GM20431 (cell line): ENCODE measurements around the gene CCDC146.
"Not testable (repeated sequence)": the region's sequence is repeated elsewhere in the genome, so short reads cannot be mapped to it uniquely, and the experiment has no call there.

Experiments used
- in situ Hi-C: fragments of 300-500 bp; cut with MseI, MboI; formaldehyde crosslinking; loops from one replicate; pipeline ENCODE4 v1.15.0; 2020; ENCODE audit warnings: low sequenced_read_pairs; ENCODE audit not compliant: unreplicated experiment

CCDC146 gene

GRCh38 chr7:77242554-77242953, 120.1 kb downstream of the CCDC146 start:
- in situ Hi-C loops = no loop called here

- in situ Hi-C loops = no loop called here
These were observed 122.0 kb downstream of the CCDC146 start for GRCh38 chr7:77244222-77244934.

DNA sequence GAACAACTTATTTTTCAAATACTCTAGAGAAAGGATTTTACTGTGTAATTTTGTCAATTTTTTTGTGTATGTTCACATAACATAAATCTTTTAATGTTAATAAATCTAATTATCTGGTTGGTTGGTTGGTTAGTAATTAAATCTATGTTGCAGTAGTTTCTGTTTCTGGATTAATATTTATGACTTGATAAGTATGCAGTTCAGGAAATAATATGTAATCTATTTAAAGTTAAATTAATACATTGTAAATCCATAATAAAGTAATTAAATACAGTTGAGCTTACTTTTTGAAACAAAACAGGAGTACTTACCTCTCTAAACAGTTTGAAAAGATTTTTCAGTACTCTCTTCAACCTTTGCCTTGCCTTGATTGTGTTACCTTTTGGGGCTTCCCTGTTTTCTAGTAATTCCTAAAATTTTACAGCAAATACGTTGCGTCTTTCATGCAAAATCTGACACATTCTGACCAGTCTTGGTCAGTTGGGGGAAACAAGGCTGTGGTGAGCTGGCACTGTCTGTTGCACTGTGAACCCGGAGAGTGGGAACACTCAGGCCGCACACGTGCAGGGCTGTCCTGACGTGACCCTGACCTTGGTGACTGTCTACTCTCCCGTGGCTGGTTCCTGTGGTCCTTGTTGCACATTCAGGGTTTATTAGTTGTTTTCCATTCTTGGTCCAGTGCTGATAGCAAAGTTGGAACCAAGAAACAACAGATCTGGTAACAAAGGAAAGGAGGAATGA, 122.8 kb downstream of the CCDC146 start:
- in situ Hi-C loops = no loop called here

DNA sequence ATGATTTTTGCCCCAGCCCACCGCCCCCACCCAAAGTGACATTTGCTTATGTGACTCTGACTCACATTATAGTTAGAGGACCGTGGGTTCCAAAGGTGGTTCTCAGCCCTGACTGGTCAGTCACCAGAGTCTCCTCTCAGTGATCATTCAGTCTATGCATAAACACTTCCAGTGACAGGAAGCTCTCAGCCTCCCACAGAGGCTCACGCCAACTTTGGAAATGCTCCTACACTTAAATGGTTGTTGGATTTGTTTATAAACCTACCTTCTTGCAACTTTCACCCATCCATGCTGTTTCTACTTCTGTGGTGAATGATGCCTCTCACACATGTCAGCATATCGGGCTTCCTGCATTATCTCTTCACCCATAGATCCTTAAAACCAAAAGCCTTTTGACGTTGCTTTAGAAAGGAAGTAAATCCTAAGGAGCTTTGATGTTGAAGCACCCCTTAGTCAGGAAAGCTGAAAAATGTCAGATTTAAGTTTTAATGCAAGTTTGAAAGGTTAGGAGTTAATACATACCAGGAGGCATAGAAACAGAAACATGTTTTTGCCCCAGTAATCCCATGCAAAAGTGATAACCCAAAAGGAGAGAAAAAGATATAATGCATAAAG, 123.7 kb downstream of the CCDC146 start:
- in situ Hi-C loops = no loop called here

DNA sequence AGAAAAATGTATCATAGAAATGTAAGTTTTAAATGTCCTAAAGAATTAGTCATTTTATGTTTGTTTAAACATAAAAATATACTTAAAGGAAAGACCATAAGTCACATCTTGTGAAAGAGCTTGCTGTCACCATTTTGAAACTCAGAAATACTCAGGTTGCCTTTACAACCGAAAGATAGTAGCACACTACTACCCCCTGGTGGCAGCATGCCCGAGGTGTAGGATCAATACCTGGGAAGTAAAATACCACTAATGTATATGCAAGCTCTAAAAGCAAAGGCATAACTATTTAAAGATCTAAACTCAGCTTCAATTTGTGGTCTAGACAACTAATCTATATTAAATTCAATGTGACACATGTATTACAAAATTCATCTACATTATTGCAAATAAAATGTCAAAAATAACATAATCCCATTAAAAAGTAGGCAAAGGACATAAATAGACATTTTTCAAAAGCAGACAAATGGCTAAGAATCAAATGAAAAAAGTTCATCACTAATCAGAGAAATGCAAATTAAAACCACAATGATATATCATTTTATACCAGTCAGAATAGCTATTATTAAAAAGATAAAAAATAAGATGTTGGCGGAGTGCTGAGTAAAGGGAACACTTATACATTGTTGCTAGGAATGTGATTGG, 124.9 kb downstream of the CCDC146 start:
- in situ Hi-C loops = no loop called here

- in situ Hi-C loops = no loop called here
These were observed 125.7 kb downstream of the CCDC146 start for GRCh38 chr7:77248154-77248553.

- in situ Hi-C loops = loop anchor here (10.0 kb wide), 1 partner anchor 128 kb away; the partner anchor contains the start of gene CCDC146
These were observed 130.1 kb downstream of the CCDC146 start for GRCh38 chr7:77252506-77252905.

DNA sequence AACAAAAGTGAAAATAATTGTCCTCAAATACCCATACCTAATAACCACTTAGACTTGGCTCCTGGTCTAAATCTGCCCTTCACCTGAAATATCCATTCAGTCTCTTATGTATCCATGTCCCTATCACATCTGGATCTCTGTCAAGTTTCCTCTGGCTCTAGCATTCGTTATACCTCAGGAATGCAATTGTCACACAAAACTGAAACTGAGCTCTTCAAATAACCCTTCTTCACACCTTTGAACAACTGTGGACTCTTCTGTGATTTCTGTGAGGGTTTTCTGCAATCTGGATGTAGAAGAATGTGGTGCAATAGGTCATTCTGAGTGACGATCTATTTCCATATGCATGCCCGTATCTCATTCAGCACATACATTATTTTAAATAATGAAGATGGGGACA, 130.7 kb downstream of the CCDC146 start:
- in situ Hi-C loops = loop anchor here (10.0 kb wide), 1 partner anchor 128 kb away; the partner anchor contains the start of gene CCDC146

DNA sequence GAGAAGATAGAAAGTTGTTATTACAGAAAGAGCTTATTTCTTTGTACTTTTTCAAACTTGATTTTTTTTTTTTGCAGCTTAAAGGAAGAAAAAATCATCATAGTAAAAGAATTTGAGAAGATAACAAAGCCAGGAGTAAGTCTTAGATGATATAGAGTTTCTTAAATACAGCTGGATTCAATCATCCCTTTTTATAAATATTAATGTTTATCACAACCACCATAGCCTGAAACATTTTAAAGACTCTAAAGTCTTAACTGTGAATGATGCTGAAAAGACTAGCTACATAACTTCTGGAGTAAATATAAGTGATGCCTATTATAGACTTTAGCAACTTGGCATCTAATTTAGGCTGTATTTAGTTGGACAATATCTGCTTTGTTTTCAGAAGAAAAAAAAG, 132.0 kb downstream of the CCDC146 start:
- in situ Hi-C loops = loop anchor here (10.0 kb wide), 1 partner anchor 130 kb away; the partner anchor contains the start of gene CCDC146

DNA sequence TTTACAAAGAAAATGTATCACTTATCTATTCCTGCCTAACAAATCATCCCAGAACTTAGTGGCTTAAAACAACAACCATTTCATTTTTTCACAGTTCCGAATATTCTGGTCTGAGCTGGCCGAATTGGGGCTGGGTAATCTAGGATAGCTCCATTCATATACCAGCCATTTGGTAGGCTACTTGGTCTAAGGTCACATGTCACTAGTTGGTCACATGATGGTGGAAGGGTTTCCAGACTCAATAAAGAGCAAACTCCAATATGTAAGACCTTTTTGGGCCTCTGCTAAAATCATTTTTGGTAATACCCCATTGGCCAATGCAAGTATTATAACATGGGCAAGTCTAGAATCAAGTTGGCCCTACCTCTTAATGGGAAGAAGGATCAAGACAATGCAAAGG, 132.5 kb downstream of the CCDC146 start:
- in situ Hi-C loops = loop anchor here (10.0 kb wide), 1 partner anchor 130 kb away; the partner anchor contains the start of gene CCDC146

DNA sequence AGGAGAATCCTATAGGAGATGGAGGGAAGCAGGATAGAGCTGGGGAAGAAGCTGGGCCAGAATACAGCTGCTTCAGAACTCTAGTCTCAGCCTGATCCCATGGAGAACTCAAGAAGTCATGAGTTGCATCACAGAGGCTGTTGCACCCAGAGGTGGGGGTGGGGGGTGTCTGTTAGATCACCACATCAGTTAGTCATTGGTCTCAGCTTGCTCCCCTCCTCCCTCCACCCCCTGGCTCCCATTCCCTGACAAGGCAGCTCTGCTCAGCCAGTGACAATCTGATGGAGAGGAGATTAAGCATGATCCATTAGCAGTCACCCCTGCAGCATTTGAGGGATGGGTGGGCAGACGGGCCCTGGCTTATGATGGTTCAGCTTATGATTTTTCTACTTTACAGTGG, 135.6 kb downstream of the CCDC146 start:
- in situ Hi-C loops = loop anchor here (10.0 kb wide), 1 partner anchor 133 kb away; the partner anchor contains the start of gene CCDC146

- in situ Hi-C loops = loop anchor here (10.0 kb wide), 1 partner anchor 134 kb away; the partner anchor contains the start of gene CCDC146
These were observed 136.2 kb downstream of the CCDC146 start for GRCh38 chr7:77258593-77258992.

GRCh38 chr7:77262316-77262715, 139.9 kb downstream of the CCDC146 start:
- in situ Hi-C loops = no loop called here

DNA sequence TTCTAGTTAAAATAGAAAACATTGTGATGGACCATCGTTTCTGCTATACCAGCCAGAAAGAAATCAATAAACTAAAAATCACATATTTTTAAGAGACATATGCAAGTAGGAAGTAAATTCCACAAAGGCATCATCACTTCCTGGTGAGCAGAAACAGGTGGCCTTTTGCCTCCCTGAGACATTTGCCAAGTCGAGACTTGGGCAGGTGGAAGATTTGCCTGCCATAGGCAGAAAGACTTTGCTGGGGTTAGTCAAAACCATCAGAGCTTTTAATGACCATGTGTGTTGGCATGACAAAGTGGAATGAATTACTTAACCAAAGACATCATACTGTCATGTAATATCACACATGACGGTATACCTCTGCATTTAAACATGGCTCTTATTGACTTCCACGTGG, 143.3 kb downstream of the CCDC146 start:
- in situ Hi-C loops = no loop called here

DNA sequence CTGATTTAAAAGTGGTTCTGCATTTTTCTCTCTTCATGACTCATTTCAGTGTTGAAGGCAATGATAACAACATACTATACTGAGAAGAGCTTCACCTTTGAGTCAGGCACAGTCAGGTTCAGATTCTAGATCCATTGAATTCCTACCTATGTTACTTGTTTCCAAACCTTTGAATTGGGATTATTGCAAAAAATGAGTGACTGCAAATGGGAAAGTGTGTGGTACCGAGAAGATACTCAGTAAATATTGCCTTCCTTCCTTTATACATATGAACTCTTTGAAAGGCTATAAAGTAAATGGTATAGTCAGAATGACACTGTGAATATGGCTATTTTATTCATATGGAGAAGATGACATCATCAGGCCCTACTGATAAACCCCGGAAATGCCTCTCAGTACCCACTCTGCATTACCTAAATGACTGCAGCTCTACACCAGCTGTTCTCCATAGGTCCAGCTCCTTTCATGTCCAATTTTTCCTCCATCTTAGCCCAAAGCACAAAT, 143.9 kb downstream of the CCDC146 start:
- in situ Hi-C loops = no loop called here

DNA sequence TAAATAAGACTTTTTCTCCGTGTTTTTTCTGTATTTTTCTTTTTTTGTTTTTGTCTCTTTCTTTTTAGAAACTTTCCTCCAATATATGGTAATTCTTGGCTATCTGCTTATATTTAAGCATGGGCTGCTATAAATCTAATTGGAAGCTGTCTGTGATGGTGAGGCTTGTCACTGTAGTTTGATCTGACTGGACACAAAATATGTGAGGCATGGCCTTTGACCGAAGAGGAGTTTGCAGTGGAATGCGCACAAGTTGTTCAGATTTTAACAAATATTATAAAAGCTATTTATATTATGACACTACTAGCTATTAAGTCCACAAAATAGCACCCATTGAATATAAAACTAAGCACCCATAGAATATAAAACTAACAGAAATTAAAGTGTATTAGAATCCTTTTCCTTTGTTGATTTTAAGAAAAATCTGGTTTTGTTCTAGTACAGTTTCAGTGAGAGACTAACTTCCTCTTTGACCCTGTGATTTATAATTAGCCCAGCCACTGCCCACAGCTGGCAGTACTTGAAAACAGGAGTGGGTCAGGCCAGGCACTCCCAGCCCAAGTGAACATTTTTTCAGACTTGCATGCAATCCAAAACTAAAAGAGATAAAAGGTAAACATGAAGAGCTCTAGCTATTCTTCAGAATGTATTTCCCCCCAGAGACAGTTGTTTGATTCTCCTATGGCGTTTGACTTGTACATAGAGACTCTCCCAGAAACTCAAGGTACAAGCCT, 147.1 kb downstream of the CCDC146 start:
- in situ Hi-C loops = no loop called here

DNA sequence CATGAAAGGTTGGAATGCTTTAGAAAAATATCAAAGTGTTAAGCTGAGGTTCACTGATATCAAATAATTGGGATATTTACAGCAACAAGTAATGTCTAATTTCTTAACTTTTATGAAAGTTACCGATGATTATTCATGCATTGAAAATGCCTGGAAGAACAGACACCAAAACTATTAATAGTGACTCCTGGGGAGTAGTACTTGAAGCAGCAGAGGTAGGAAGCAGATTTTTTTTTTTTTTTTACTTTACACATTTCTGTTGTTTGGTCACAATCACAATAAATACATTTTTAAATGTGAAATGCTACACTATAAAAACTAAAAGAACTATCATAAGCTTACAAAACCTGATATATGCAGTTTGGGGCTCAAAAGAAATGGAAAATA, 147.7 kb downstream of the CCDC146 start:
- in situ Hi-C loops = no loop called here

- in situ Hi-C loops = no loop called here
These were observed 149.4 kb downstream of the CCDC146 start for GRCh38 chr7:77271766-77272165.

DNA sequence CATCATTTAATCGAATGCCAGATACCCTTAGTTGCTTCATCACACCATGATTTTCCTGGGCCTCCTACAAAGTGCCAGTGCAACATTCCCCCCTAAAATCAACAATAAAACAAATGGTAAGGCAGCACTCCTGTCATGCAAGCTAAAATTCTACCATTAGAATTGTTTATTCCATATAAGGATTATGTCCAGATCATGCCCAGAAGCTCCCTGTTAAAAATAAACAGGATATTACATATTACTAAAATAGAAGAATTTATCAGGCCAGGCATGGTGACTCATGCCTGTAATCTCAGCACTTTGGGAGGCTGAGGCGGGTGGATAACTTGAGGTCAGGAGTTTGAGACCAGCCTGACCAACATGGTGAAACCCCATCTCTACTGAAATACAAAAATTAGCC, 153.2 kb downstream of the CCDC146 start:
- in situ Hi-C loops = not testable (repeated sequence)
